A549 (cell line): ENCODE results near the gene SLX1A.

Experiments used
- CBX8 ChIP-seq: fragments of 200-600 bp; sonication (generic); IDR thresholded peaks from 2 replicates; pipeline ENCODE4 v1.6.1; 2016
- CHD2 ChIP-seq: fragments of 150-350 bp; IDR thresholded peaks from 2 replicates; pipeline ENCODE4 v1.6.1; 2014; ENCODE audit warnings: low read length; ENCODE audit not compliant: partially characterized antibody
- CHD4 ChIP-seq: fragments of 200-600 bp; sonication (generic); IDR thresholded peaks from 2 replicates; pipeline ENCODE4 v1.6.1; 2016; ENCODE audit warnings: antibody characterized with exemption, mild to moderate bottlenecking, borderline replicate concordance
- JUNB ChIP-seq: fragments of >200 bp; sonication (Bioruptor Twin); formaldehyde crosslinking; IDR thresholded peaks from 2 replicates; pipeline ENCODE4 v1.6.1; 2016
- KDM1A ChIP-seq: fragments of 200-600 bp; sonication (generic); IDR thresholded peaks from 2 replicates; pipeline ENCODE4 v1.6.1; 2016; ENCODE audit warnings: low read depth, mild to moderate bottlenecking
- MAFK ChIP-seq: fragments of 450-650 bp; IDR thresholded peaks from 2 replicates; pipeline ENCODE4 v1.6.1; 2014; ENCODE audit not compliant: partially characterized antibody
- PHF8 ChIP-seq: fragments of 200-600 bp; sonication (generic); IDR thresholded peaks from 2 replicates; pipeline ENCODE4 v1.6.1; 2016; ENCODE audit warnings: low read depth, mild to moderate bottlenecking, antibody characterized with exemption, moderate library complexity, borderline replicate concordance
- RARB ChIP-seq: fragments of 250-450 bp; sonication (Bioruptor Pico); IDR thresholded peaks from 2 replicates; pipeline ENCODE4 v1.8.0; 2021; ENCODE audit warnings: mild to moderate bottlenecking, moderate library complexity
- ZFP36 ChIP-seq: fragments of 450-650 bp; IDR thresholded peaks from 2 replicates; pipeline ENCODE4 v1.6.1; 2014; ENCODE audit warnings: borderline replicate concordance; ENCODE audit not compliant: partially characterized antibody
- TF ChIP-seq, protein P1 (sequence below): fragments of >200 bp; sonication (Bioruptor Twin); formaldehyde crosslinking; IDR thresholded peaks from 3 replicates; pipeline ENCODE4 v1.5.1; 2016
- TF ChIP-seq, protein P2 (sequence below): IDR thresholded peaks from 2 replicates; pipeline ENCODE4 v1.6.1; 2012
- TF ChIP-seq, protein P3 (sequence below): fragments of 450-650 bp; IDR thresholded peaks from 2 replicates; pipeline ENCODE4 v1.6.1; 2014; ENCODE audit warnings: antibody characterized with exemption
- TF ChIP-seq, protein P4 (sequence below): fragments of 150-350 bp; IDR thresholded peaks from 2 replicates; pipeline ENCODE4 v1.6.1; 2014; ENCODE audit warnings: low read depth, mild to moderate bottlenecking, low read length

DNA sequence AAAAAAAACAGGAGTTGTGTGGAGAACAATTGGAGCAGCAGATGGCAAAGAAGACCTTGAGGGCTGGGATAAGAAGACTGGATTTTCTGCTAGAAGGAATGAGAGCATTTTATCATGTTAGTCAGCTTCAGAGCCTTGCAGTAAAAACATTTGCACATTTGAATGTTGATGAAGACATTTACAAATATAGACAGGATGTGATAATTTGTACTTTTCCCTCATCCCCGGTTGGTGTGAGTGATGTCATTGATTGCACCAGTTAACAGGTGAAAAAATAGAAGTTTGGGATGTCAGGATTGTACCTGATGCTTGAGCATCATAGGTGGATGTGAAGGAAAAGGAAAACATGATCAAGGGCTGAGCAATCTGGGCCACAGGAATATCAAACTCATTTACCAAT, 48.0 kb upstream of the SLX1A start:
- TF ChIP-seq, protein P1, sequence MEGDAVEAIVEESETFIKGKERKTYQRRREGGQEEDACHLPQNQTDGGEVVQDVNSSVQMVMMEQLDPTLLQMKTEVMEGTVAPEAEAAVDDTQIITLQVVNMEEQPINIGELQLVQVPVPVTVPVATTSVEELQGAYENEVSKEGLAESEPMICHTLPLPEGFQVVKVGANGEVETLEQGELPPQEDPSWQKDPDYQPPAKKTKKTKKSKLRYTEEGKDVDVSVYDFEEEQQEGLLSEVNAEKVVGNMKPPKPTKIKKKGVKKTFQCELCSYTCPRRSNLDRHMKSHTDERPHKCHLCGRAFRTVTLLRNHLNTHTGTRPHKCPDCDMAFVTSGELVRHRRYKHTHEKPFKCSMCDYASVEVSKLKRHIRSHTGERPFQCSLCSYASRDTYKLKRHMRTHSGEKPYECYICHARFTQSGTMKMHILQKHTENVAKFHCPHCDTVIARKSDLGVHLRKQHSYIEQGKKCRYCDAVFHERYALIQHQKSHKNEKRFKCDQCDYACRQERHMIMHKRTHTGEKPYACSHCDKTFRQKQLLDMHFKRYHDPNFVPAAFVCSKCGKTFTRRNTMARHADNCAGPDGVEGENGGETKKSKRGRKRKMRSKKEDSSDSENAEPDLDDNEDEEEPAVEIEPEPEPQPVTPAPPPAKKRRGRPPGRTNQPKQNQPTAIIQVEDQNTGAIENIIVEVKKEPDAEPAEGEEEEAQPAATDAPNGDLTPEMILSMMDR, result no peak
- TF ChIP-seq, protein P2, sequence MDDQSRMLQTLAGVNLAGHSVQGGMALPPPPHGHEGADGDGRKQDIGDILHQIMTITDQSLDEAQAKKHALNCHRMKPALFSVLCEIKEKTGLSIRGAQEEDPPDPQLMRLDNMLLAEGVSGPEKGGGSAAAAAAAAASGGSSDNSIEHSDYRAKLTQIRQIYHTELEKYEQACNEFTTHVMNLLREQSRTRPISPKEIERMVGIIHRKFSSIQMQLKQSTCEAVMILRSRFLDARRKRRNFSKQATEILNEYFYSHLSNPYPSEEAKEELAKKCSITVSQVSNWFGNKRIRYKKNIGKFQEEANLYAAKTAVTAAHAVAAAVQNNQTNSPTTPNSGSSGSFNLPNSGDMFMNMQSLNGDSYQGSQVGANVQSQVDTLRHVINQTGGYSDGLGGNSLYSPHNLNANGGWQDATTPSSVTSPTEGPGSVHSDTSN, result no peak
- TF ChIP-seq CBX8, result no peak
- TF ChIP-seq JUNB, result no peak
- TF ChIP-seq KDM1A, result no peak
- TF ChIP-seq CHD2, result no peak
- TF ChIP-seq, protein P3, sequence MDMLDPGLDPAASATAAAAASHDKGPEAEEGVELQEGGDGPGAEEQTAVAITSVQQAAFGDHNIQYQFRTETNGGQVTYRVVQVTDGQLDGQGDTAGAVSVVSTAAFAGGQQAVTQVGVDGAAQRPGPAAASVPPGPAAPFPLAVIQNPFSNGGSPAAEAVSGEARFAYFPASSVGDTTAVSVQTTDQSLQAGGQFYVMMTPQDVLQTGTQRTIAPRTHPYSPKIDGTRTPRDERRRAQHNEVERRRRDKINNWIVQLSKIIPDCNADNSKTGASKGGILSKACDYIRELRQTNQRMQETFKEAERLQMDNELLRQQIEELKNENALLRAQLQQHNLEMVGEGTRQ, result no peak
- no peak for TF ChIP-seq ZFP36
- no peak for TF ChIP-seq MAFK
- TF ChIP-seq, protein P4, sequence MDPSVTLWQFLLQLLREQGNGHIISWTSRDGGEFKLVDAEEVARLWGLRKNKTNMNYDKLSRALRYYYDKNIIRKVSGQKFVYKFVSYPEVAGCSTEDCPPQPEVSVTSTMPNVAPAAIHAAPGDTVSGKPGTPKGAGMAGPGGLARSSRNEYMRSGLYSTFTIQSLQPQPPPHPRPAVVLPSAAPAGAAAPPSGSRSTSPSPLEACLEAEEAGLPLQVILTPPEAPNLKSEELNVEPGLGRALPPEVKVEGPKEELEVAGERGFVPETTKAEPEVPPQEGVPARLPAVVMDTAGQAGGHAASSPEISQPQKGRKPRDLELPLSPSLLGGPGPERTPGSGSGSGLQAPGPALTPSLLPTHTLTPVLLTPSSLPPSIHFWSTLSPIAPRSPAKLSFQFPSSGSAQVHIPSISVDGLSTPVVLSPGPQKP, result no peak
- no peak for TF ChIP-seq RARB
- no peak for TF ChIP-seq CHD4
- no peak for TF ChIP-seq PHF8
